ENCODE results near the gene LY6G5C. TPM values are rescaled to one million over a fixed set of nuclear protein-coding genes. Genes with fewer than 3 reads are reported as not detected.

The LY6G5C gene
- total and polyA plus RNA-seq, 9 of the 15 experiments (the other 6 are each of a cell fraction or from before 2014, with no cell fraction given), result 0.10 to 0.67 (median 0.46) TPM; not detected in 4

DNA sequence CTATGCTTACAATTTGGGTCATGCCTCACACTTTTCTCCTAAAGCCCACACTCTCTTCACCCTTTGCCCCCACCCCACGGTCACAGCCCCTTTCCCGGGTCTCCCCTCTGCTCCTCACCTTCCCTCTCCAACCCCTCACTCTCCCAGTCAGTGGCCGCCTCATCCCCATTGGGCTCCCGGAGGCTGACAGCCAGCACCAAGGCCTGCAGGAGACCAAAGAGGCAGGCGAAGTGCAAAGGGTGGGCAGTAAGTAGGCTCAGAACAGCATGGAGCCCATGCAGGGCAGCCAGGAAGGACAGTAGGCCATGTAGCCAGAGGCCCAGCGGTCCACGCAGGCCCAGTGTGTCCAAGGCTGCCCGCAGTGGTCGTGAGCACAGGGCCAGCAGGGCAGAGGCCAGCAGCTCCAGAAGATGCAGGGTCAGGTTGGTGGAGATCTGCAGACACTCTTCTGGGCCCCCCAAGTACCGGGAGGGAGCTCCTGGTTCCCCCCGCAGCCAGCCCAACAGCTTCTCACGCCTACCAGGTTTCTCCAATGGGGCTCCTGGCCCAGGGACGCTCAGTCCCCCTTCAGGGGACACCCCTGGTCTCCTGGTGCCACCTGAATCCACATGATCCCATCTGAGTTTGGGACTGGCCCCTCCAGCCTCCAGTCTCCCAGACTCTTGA lies 21.8 kb downstream of the LY6G5C start (continued):
- TF ChIP-seq, protein P1, sequence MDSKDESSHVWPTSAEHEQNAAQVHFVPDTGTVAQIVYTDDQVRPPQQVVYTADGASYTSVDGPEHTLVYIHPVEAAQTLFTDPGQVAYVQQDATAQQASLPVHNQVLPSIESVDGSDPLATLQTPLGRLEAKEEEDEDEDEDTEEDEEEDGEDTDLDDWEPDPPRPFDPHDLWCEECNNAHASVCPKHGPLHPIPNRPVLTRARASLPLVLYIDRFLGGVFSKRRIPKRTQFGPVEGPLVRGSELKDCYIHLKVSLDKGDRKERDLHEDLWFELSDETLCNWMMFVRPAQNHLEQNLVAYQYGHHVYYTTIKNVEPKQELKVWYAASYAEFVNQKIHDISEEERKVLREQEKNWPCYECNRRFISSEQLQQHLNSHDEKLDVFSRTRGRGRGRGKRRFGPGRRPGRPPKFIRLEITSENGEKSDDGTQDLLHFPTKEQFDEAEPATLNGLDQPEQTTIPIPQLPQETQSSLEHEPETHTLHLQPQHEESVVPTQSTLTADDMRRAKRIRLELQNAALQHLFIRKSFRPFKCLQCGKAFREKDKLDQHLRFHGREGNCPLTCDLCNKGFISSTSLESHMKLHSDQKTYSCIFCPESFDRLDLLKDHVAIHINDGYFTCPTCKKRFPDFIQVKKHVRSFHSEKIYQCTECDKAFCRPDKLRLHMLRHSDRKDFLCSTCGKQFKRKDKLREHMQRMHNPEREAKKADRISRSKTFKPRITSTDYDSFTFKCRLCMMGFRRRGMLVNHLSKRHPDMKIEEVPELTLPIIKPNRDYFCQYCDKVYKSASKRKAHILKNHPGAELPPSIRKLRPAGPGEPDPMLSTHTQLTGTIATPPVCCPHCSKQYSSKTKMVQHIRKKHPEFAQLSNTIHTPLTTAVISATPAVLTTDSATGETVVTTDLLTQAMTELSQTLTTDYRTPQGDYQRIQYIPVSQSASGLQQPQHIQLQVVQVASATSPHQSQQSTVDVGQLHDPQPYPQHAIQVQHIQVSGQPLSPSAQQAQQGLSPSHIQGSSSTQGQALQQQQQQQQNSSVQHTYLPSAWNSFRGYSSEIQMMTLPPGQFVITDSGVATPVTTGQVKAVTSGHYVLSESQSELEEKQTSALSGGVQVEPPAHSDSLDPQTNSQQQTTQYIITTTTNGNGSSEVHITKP (IDR thresholded peaks at IDR 0.05; ENCODE audit: partially characterized antibody), result no peak
- TF ChIP-seq, protein P2, sequence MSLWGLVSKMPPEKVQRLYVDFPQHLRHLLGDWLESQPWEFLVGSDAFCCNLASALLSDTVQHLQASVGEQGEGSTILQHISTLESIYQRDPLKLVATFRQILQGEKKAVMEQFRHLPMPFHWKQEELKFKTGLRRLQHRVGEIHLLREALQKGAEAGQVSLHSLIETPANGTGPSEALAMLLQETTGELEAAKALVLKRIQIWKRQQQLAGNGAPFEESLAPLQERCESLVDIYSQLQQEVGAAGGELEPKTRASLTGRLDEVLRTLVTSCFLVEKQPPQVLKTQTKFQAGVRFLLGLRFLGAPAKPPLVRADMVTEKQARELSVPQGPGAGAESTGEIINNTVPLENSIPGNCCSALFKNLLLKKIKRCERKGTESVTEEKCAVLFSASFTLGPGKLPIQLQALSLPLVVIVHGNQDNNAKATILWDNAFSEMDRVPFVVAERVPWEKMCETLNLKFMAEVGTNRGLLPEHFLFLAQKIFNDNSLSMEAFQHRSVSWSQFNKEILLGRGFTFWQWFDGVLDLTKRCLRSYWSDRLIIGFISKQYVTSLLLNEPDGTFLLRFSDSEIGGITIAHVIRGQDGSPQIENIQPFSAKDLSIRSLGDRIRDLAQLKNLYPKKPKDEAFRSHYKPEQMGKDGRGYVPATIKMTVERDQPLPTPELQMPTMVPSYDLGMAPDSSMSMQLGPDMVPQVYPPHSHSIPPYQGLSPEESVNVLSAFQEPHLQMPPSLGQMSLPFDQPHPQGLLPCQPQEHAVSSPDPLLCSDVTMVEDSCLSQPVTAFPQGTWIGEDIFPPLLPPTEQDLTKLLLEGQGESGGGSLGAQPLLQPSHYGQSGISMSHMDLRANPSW (CRISPR knock-in tag; IDR thresholded peaks at IDR 0.05), result 0 out of 2 replicates have a peak, but pooled peaks have one; percentile 11
- TF ChIP-seq, protein P3, sequence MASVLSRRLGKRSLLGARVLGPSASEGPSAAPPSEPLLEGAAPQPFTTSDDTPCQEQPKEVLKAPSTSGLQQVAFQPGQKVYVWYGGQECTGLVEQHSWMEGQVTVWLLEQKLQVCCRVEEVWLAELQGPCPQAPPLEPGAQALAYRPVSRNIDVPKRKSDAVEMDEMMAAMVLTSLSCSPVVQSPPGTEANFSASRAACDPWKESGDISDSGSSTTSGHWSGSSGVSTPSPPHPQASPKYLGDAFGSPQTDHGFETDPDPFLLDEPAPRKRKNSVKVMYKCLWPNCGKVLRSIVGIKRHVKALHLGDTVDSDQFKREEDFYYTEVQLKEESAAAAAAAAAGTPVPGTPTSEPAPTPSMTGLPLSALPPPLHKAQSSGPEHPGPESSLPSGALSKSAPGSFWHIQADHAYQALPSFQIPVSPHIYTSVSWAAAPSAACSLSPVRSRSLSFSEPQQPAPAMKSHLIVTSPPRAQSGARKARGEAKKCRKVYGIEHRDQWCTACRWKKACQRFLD (CRISPR knock-in tag; IDR thresholded peaks at IDR 0.05), result no peak
- TF ChIP-seq MXD1 (CRISPR knock-in tag; IDR thresholded peaks at IDR 0.05; ENCODE audit: borderline replicate concordance, poor library complexity, severe bottlenecking) (no peak), GABPB2 (CRISPR knock-in tag; conservative IDR thresholded peaks at IDR 0.05) (no peak), ZNF449 (CRISPR knock-in tag; IDR thresholded peaks at IDR 0.05) (no peak), CBX2 (IDR thresholded peaks at IDR 0.05; ENCODE audit: insufficient read depth, low read length, poor library complexity, severe bottlenecking) (no peak), PTTG1 (tag; IDR thresholded peaks at IDR 0.05; ENCODE audit: low read depth) (no peak), TARDBP (IDR thresholded peaks at IDR 0.05) (no peak), ZNF232 (CRISPR knock-in tag; IDR thresholded peaks at IDR 0.05) (no peak), ZNF3 (CRISPR knock-in tag; IDR thresholded peaks at IDR 0.05) (no peak), ZNF282 (CRISPR knock-in tag; IDR thresholded peaks at IDR 0.05) (no peak), ZNF589 (CRISPR knock-in tag; IDR thresholded peaks at IDR 0.05; ENCODE audit: low read depth) (no peak), FOXA1 (IDR thresholded peaks at IDR 0.05; ENCODE audit: borderline replicate concordance) (no peak), ZNF431 (CRISPR knock-in tag; IDR thresholded peaks at IDR 0.05) (no peak), NFE2 (IDR thresholded peaks at IDR 0.05; ENCODE audit: low read depth) (no peak), ZNF511 (CRISPR knock-in tag; IDR thresholded peaks at IDR 0.05) (no peak), TRIM28 (IDR thresholded peaks at IDR 0.05) (no peak)
